Measurements from ENCODE around the gene USP35. TPM values are rescaled to one million over a fixed set of nuclear protein-coding genes. Genes with fewer than 3 reads are reported as not detected.
"Not testable (repeated sequence)": the region's sequence is repeated elsewhere in the genome, so short reads cannot be mapped to it uniquely, and the experiment has no call there.

Gene USP35
- total RNA-seq, 4 donors from 2014 or later: 6.7 to 15.1 (median 8.6) TPM

GRCh38 chr11:78229106-78229505 lies 40.4 kb downstream of the USP35 start:
- no peak for ATAC-seq (ENCODE audit: low FRiP score)
- no peak for DNase-seq (ENCODE audit: low spot score)
- TF ChIP-seq CTCF (IDR thresholded peaks at IDR 0.05): no peak

- ATAC-seq (ENCODE audit: low FRiP score): no peak
- no peak for DNase-seq (ENCODE audit: low spot score)
- no peak for TF ChIP-seq CTCF (IDR thresholded peaks at IDR 0.05)
Observed at GRCh38 chr11:78230161-78230877, 41.6 kb downstream of the USP35 start.

GRCh38 chr11:78231962-78232501 lies 43.3 kb downstream of the USP35 start:
- DNase-seq (ENCODE audit: low spot score): no peak
- TF ChIP-seq CTCF (IDR thresholded peaks at IDR 0.05): no peak
- peak; percentile 42 for ATAC-seq (ENCODE audit: low FRiP score)

GRCh38 chr11:78233046-78233445 lies 44.3 kb downstream of the USP35 start:
- DNase-seq (ENCODE audit: low spot score); ATAC-seq (ENCODE audit: low FRiP score): not testable (repeated sequence)

GRCh38 chr11:78234006-78234405 lies 45.3 kb downstream of the USP35 start:
- no peak for TF ChIP-seq CTCF (IDR thresholded peaks at IDR 0.05)
- ATAC-seq (ENCODE audit: low FRiP score): no peak
- no peak for DNase-seq (ENCODE audit: low spot score)

- no peak for TF ChIP-seq CTCF (IDR thresholded peaks at IDR 0.05)
- ATAC-seq (ENCODE audit: low FRiP score): no peak
- DNase-seq (ENCODE audit: low spot score): no peak
Observed at GRCh38 chr11:78237293-78238046, 48.8 kb downstream of the USP35 start.

- ATAC-seq (ENCODE audit: low FRiP score): no peak
- no peak for TF ChIP-seq CTCF (IDR thresholded peaks at IDR 0.05)
- DNase-seq (ENCODE audit: low spot score): no peak
Observed at GRCh38 chr11:78239781-78240180, 51.1 kb downstream of the USP35 start.

Data from omental fat pad (tissue), 4 donors.